Spleen (tissue), 11 donors: Measurements from ENCODE around the gene FKBP8. TPM values are rescaled to one million over a fixed set of nuclear protein-coding genes. Genes with fewer than 3 reads are reported as not detected.

Source experiments
- DNase-seq: peaks from one replicate; pipeline ENCODE4 v3.0.0-alpha.2; 2020
- H3K27ac ChIP-seq, 8 donors: fragments of 200-600 bp; sonication (generic) in 7 of 8; 1 replicate in 4 of 8; 2 replicates in 4 of 8; pipeline versions ENCODE4 v1.5.0 to v1.8.0; 2016 to 2021; ENCODE audit warnings: inconsistent platforms in 4 of 8, mild to moderate bottlenecking in 4 of 8, moderate library complexity in 1 of 8
- H3K27me3 ChIP-seq, 7 donors: fragments of 200-600 bp; sonication (generic) in 6 of 7; replicated peaks in 1 of 7; 1 replicate in 4 of 7; 2 replicates in 3 of 7; pipeline versions ENCODE4 v1.5.0 to v1.8.0; 2016 to 2021; ENCODE audit warnings: inconsistent platforms in 3 of 7, mild to moderate bottlenecking in 1 of 7
- H3K36me3 ChIP-seq, 6 donors: fragments of 200-600 bp; sonication (generic) in 5 of 6; 1 replicate in 4 of 6; 2 replicates in 2 of 6; pipeline versions ENCODE4 v1.5.0 to v1.8.0; 2016 to 2021; ENCODE audit warnings: inconsistent platforms in 2 of 6
- H3K4me1 ChIP-seq, 6 donors: fragments of 200-600 bp; sonication (generic) in 5 of 6; 1 replicate in 3 of 6; 2 replicates in 3 of 6; pipeline versions ENCODE4 v1.5.0 to v1.8.0; 2016 to 2021; ENCODE audit warnings: inconsistent platforms in 3 of 6
- H3K4me3 ChIP-seq, 8 donors: fragments of 200-600 bp; sonication (generic) in 7 of 8; 1 replicate in 4 of 8; 2 replicates in 4 of 8; pipeline versions ENCODE4 v1.5.0 to v1.8.0; 2016 to 2021; ENCODE audit warnings: inconsistent platforms in 4 of 8, mild to moderate bottlenecking in 4 of 8, moderate library complexity in 2 of 8
- H3K9me3 ChIP-seq, 8 donors: fragments of 200-600 bp; sonication (generic) in 7 of 8; 1 replicate in 4 of 8; 2 replicates in 4 of 8; pipeline versions ENCODE4 v1.5.0 to v1.8.0; 2016 to 2021; ENCODE audit warnings: inconsistent platforms in 4 of 8
- POLR2A ChIP-seq, 3 donors: fragments of 450-650 bp; IDR thresholded peaks; one replicate each; pipeline ENCODE4 v1.5.1; 2017; ENCODE audit warnings: antibody characterized with exemption in 3 of 3, mild to moderate bottlenecking in 1 of 3
- POLR2AphosphoS5 ChIP-seq, 3 donors: sonication (generic); formaldehyde crosslinking; IDR thresholded peaks; one replicate each; pipeline ENCODE4 v1.5.1; 2017; ENCODE audit warnings: antibody characterized with exemption in 3 of 3
- WGBS, 5 donors: extraction: QIAGEN DNeasy Blood & Tissue Kit in 3 of 5; methylation state at CpG; one replicate each; pipeline versions ENCODE4 v1.1.5 to v1.1.7; 2013 to 2018; 5-methylcytosine and 5-hydroxymethylcytosine counted together
- intact Hi-C: fragments of 100-400 bp; cut with DNase I; formaldehyde crosslinking; loops from one replicate; pipeline ENCODE4 v1.15.0; 2023; ENCODE audit warnings: low total_unique reads
- polyA plus RNA-seq, 3 donors: library from polyadenylated mRNA; stranded (reverse); fragments of 200-250 nt; gene quantifications; one replicate each; pipeline ENCODE4 v1.2.1, GENCODE V29; 2013
- total RNA-seq, 7 donors: library from RNA; depleted of rRNA in 3 of 7; stranded (reverse); fragments of >200 nt in 3 of 7; fragmentation: NEBNext Ultra II Directional in 4 of 7; extraction: Animal tissue kit (Norgen Biotek cat#: 25700) in 4 of 7; gene quantifications; one replicate each; pipeline versions ENCODE4 v1.1.0 to v1.2.1, GENCODE V29; 2016 to 2021
- TF ChIP-seq, protein P1 (sequence below), 11 experiments: fragments of 200-600 bp in 7 of 11; fragments of 450-650 bp in 4 of 11; sonication (generic) in 4 of 11; IDR thresholded peaks in 8 of 11; conservative IDR thresholded peaks in 3 of 11; 1 replicate in 7 of 11; 2 replicates in 4 of 11; pipeline versions ENCODE4 v1.4.0 to v1.8.0; 2016 to 2021; ENCODE audit warnings: antibody characterized with exemption in 11 of 11, inconsistent platforms in 4 of 11, mild to moderate bottlenecking in 1 of 11
- donor health status: healthy with polysubstance abuse.
- donor health status: DM: no; HTN: no; CAD: no; lungs with moderate emphysema.
- donor health status: DM: no; HTN: no; CAD: no.
- donor health status: Bipolar disorder and iron deficiency.
- donor health status: healthy.
- donor health status: DM: no; HTN: no; CAD: no.
- donor health status: DM: yes; HTN: yes; CAD: no.

FKBP8 gene
- total and polyA plus RNA-seq, 10 donors = 131 to 309 (median 202) TPM

DNA sequence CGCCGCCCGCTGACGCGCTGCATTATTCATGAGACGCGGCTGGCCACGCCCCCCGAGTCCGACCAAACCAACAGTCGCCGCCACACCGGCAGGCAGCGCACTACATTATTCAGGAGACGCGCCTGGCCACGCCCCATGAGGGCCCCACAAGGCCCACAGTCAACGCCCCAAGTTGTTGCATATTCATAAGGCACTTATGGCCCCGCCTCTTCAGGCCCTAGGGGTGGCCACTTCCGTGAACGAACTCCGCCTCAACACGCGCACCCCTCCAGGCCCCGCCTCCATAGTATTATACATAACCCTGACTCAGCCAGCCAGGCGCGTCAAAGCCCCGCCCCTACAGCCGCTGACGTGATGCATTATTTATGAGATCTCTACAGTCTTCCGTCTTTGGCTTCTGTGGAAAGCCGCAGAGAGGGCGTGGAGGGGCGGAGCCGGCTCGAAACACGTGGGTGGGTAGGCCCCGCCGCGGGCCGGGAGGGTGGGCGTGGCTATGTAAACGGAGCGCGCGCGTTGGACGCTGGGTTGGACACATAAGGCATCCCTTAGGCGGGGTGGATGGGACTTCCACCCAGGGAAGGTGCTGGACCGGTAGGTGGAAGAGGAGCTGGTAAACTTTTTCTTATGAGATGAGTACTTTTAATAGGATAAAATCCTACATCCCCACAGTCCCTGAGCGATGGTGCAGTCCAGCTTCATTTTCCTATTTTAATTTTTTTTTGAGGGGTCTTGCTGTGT, 21.1 kb downstream of the FKBP8 start:
- 1 to 2% (median 1%) methylated on average over 43 to 51 of the region's 51 CpGs for WGBS, 5 donors
- Histone ChIP-seq H3K27ac (peak overlapping the region; percentile 95 to 99 (median 98)), H3K36me3 (no peaks in the 10 kb centered on the region), H3K4me1 (peaks cover 9 to 57% (median 39%) of the 10 kb centered on the region in 6 donors), H3K4me3 (peak overlapping the region; percentile 56 to 99 (median 92)), H3K27me3 (no peaks in the 10 kb centered on the region), H3K9me3 (no peaks in the 10 kb centered on the region)
- peak; percentile 100 for DNase-seq
- TF ChIP-seq POLR2A (IDR thresholded peaks at IDR 0.05) (peak in 1 of 3 donors; percentile 4), POLR2AphosphoS5 (IDR thresholded peaks at IDR 0.05) (peak; percentile 56 to 68 (median 58))
- TF ChIP-seq, protein P1, sequence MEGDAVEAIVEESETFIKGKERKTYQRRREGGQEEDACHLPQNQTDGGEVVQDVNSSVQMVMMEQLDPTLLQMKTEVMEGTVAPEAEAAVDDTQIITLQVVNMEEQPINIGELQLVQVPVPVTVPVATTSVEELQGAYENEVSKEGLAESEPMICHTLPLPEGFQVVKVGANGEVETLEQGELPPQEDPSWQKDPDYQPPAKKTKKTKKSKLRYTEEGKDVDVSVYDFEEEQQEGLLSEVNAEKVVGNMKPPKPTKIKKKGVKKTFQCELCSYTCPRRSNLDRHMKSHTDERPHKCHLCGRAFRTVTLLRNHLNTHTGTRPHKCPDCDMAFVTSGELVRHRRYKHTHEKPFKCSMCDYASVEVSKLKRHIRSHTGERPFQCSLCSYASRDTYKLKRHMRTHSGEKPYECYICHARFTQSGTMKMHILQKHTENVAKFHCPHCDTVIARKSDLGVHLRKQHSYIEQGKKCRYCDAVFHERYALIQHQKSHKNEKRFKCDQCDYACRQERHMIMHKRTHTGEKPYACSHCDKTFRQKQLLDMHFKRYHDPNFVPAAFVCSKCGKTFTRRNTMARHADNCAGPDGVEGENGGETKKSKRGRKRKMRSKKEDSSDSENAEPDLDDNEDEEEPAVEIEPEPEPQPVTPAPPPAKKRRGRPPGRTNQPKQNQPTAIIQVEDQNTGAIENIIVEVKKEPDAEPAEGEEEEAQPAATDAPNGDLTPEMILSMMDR (IDR thresholded peaks at IDR 0.05 in 8 of 11, conservative IDR thresholded peaks at IDR 0.05 in 3 of 11) = peak in 6 of 11 experiments; percentile 25 to 76 (median 56)
- intact Hi-C loops = no loop called here

DNA sequence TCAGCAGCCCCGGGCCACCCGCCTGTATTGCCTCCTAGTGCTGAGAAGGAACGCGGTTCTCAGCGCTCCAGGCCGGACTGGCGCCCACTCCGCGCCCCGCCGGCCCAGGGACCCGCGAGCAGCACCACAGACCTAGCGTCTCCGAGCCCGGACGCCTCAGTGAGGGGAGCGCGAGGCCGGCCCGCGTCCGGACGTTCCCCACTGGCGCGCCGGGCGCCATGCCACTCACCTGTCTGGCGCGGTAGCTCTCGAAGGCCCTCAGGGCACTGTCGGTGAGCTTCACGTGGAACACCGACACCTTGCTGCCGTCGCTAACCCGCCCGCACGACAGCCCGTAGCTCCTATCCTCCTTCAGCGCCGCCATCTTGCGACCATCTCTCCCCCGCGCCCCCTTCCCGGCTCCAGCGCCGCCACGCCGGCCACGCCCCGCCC, 21.7 kb downstream of the FKBP8 start, which contains the start of gene ELL:
TSS of gene ELL (minus strand) at position 379 of the 432 bp plus-strand sequence. CDS start at position 364, 15 bp downstream.
- peaks cover 13 to 57% (median 40%) of the 10 kb centered on the region in 6 donors for H3K4me1 ChIP-seq
- intact Hi-C loops = no loop called here
- H3K27ac ChIP-seq = peak within 1 kb of the TSS; percentile 95 to 99 (median 98)
- DNase-seq = no peak
- TF ChIP-seq, protein P1 (IDR thresholded peaks at IDR 0.05 in 8 of 11, conservative IDR thresholded peaks at IDR 0.05 in 3 of 11) = no peak
- TF ChIP-seq POLR2A (IDR thresholded peaks at IDR 0.05) (peak in 2 of 3 donors; percentile 52 to 83), POLR2AphosphoS5 (IDR thresholded peaks at IDR 0.05) (peak; percentile 94 to 96 (median 95))
- no peaks in the 10 kb centered on the region for H3K9me3 ChIP-seq
- peak within 1 kb of the TSS; percentile 56 to 99 (median 92) for H3K4me3 ChIP-seq
- 0 to 1% (median 1%) methylated on average over 15 to 52 of the region's 52 CpGs for WGBS, 5 donors
- H3K27me3 ChIP-seq = no peaks in the 10 kb centered on the region
- H3K36me3 ChIP-seq = no peaks in the 10 kb centered on the region

DNA sequence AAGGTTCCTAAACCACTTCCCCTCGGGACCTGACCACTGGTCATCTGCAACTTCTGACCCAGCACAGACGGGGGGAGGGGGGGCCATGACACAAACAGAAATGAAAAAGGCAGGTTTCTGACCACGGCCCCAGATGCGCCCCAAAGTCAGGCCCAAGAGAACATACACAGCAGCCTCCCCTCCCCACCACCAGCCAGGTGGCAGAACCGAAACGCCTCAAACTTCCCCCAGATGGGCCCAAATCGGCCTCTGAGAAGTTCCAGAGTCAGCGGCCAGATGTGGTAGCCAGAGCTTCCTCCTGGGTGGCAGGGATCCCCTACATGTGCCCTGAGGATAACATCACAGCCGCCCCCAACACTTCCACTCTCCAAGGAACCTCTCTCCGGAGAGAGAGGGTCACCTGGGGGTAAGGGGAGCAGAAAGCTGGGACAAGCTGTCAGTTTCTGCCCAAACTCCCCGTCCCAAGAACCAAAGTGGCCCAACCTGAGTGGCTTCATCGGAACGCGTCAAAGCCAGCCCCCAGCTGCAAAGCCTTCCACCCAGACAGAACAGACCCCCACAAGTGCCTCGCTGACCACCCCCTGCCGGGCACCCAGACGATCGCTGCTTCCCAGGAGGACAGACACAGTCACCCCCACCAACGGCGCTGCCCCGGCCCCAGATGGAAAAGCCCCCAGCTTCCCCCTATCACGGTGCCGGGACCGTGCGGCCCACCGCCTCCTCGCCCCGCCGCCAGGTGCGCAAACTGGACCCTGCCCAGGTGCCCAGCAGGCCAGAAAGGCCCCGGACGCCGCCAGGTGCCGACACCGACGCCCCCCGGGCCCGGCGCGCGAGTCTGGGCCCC, 22.3 kb downstream of the FKBP8 start:
- Histone ChIP-seq H3K9me3 (no peaks in the 10 kb centered on the region), H3K4me1 (peaks cover 13 to 59% (median 47%) of the 10 kb centered on the region in 6 donors), H3K4me3 (peak overlapping the region; percentile 56 to 99 (median 92)), H3K36me3 (no peaks in the 10 kb centered on the region), H3K27me3 (no peaks in the 10 kb centered on the region), H3K27ac (peak overlapping the region; percentile 95 to 99 (median 98))
- intact Hi-C loops = no loop called here
- 0 to 1% (median 0%) methylated on average over 22 to 41 of the region's 41 CpGs for WGBS, 5 donors
- DNase-seq = peak; percentile 93
- no peak for TF ChIP-seq POLR2A (IDR thresholded peaks at IDR 0.05)
- TF ChIP-seq POLR2AphosphoS5 (IDR thresholded peaks at IDR 0.05) = peak in 2 of 3 donors; percentile 17 to 56
- TF ChIP-seq, protein P1 (IDR thresholded peaks at IDR 0.05 in 8 of 11, conservative IDR thresholded peaks at IDR 0.05 in 3 of 11) = peak in 2 of 11 experiments; percentile 4 to 23
